ENCODE results near the gene FAN1.

The FAN1 gene

GRCh38 chr15:30962079-30962478 lies 58.4 kb downstream of the FAN1 start:
- no peak for DNase-seq

GRCh38 chr15:30962659-30963058 lies 58.9 kb downstream of the FAN1 start:
- no peak for DNase-seq

- no peak for DNase-seq
Measured at GRCh38 chr15:30963681-30964080, 60.0 kb downstream of the FAN1 start.

- no peak for DNase-seq
Measured at GRCh38 chr15:30969724-30970123, 66.0 kb downstream of the FAN1 start.

- DNase-seq, result no peak
Measured at GRCh38 chr15:30973379-30973778, 69.7 kb downstream of the FAN1 start.

- no peak for DNase-seq
Measured at GRCh38 chr15:30974112-30974511, 70.4 kb downstream of the FAN1 start.

- no peak for DNase-seq
Measured at GRCh38 chr15:30978328-30978727, 74.6 kb downstream of the FAN1 start.

- DNase-seq, result no peak
Measured at GRCh38 chr15:30979457-30979856, 75.7 kb downstream of the FAN1 start.

- DNase-seq, result no peak
Measured at GRCh38 chr15:30984118-30984517, 80.4 kb downstream of the FAN1 start.

GRCh38 chr15:30984542-30984941 lies 80.8 kb downstream of the FAN1 start:
- no peak for DNase-seq

GRCh38 chr15:30985081-30985531 lies 81.4 kb downstream of the FAN1 start:
- DNase-seq, result no peak

- no peak for DNase-seq
Measured at GRCh38 chr15:30990036-30990435, 86.3 kb downstream of the FAN1 start.

- DNase-seq, result no peak
Measured at GRCh38 chr15:30990446-30991254, 86.9 kb downstream of the FAN1 start.

- peak; percentile 34 for DNase-seq
Measured at GRCh38 chr15:30991255-30992235, 87.8 kb downstream of the FAN1 start, which contains the start of gene MTMR10. TSS of gene MTMR10 (minus strand) at chr15:30991628. CDS start at chr15:30991506, 122 bp downstream.

GRCh38 chr15:30992249-30992864 lies 88.6 kb downstream of the FAN1 start:
- DNase-seq, result no peak
